ENCODE results near the gene SP2. TPM values are rescaled to one million over a fixed set of nuclear protein-coding genes. Genes with fewer than 3 reads are reported as not detected.

Gene SP2
- total and polyA plus RNA-seq, 2 of the 13 experiments (the other 11 are each of a cell fraction or from before 2014, with no cell fraction given): 1.4 to 4.8 TPM

DNA sequence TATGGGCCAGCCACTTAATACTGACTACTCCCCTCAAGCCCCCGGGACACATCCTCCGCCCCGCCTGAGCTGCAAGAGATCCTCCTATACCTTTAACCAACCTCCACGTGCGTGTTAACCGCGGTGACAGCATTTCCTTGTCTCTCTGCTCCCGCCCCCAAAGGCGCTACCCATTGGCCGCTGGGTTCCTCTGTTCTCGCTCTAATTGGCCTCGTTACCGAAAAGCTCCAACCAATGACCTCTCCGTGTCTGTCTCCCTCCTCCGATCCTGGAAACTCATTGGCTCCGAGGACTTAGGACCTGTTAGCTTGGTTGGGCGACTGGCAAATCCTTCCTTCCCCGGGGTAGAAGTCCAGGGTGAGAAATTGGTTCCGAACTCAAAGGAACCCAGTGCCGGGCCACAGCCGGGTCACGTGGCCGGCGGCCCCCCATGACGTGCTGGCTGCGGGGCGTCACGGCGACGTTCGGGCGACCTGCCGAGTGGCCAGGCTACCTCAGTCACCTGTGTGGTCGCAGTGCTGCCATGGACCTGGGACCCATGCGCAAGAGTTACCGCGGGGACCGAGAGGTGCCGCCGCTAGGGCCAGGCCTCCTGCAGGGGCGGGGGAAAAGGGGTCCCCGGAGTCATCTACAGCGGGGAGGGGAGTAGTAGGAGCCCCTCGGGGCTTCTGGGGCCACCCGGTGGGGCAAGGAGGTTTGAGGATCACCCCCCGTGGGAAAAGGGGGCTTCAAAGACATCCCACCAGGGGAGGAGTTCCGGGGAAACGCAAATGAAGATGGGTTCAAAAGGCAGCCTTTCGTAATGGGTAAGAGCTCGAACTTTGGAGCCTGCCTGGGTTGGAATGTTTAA, 45.4 kb downstream of the SP2 start, which contains the start of gene PNPO (continued):
- TF ChIP-seq, protein P1, sequence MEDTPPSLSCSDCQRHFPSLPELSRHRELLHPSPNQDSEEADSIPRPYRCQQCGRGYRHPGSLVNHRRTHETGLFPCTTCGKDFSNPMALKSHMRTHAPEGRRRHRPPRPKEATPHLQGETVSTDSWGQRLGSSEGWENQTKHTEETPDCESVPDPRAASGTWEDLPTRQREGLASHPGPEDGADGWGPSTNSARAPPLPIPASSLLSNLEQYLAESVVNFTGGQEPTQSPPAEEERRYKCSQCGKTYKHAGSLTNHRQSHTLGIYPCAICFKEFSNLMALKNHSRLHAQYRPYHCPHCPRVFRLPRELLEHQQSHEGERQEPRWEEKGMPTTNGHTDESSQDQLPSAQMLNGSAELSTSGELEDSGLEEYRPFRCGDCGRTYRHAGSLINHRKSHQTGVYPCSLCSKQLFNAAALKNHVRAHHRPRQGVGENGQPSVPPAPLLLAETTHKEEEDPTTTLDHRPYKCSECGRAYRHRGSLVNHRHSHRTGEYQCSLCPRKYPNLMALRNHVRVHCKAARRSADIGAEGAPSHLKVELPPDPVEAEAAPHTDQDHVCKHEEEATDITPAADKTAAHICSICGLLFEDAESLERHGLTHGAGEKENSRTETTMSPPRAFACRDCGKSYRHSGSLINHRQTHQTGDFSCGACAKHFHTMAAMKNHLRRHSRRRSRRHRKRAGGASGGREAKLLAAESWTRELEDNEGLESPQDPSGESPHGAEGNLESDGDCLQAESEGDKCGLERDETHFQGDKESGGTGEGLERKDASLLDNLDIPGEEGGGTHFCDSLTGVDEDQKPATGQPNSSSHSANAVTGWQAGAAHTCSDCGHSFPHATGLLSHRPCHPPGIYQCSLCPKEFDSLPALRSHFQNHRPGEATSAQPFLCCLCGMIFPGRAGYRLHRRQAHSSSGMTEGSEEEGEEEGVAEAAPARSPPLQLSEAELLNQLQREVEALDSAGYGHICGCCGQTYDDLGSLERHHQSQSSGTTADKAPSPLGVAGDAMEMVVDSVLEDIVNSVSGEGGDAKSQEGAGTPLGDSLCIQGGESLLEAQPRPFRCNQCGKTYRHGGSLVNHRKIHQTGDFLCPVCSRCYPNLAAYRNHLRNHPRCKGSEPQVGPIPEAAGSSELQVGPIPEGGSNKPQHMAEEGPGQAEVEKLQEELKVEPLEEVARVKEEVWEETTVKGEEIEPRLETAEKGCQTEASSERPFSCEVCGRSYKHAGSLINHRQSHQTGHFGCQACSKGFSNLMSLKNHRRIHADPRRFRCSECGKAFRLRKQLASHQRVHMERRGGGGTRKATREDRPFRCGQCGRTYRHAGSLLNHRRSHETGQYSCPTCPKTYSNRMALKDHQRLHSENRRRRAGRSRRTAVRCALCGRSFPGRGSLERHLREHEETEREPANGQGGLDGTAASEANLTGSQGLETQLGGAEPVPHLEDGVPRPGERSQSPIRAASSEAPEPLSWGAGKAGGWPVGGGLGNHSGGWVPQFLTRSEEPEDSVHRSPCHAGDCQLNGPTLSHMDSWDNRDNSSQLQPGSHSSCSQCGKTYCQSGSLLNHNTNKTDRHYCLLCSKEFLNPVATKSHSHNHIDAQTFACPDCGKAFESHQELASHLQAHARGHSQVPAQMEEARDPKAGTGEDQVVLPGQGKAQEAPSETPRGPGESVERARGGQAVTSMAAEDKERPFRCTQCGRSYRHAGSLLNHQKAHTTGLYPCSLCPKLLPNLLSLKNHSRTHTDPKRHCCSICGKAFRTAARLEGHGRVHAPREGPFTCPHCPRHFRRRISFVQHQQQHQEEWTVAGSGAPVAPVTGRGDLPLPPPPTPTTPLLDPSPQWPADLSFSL (CRISPR knock-in tag; IDR thresholded peaks at IDR 0.05): no peak
- TF ChIP-seq HMGXB4 (CRISPR knock-in tag; IDR thresholded peaks at IDR 0.05; ENCODE audit: borderline replicate concordance in 1 of 2, low read depth in 1 of 2) (peak; percentile 71 to 82; a peak in 2 of 4 replicates), YEATS4 (CRISPR knock-in tag; IDR thresholded peaks at IDR 0.05; ENCODE audit: borderline replicate concordance) (peak; percentile 99), NCOA2 (CRISPR knock-in tag; IDR thresholded peaks at IDR 0.05) (peak; percentile 28; the same call in 1 of the 2 replicates), ZNF652 (CRISPR knock-in tag; IDR thresholded peaks at IDR 0.05; ENCODE audit: borderline replicate concordance, low read depth) (peak; percentile 13; the same call in 1 of the 2 replicates), ZSCAN25 (CRISPR knock-in tag; IDR thresholded peaks at IDR 0.05) (peak; percentile 59; the same call in 1 of the 2 replicates), EP300 (IDR thresholded peaks at IDR 0.05; ENCODE audit: low read depth in 2 of 2, low read length in 2 of 2) (peak in 1 of 2 experiments; percentile 36; a peak in 1 of 4 replicates), EP300 (CRISPR knock-in tag; IDR thresholded peaks at IDR 0.05; ENCODE audit: borderline replicate concordance) (no peak), ZNF296 (CRISPR knock-in tag; conservative IDR thresholded peaks at IDR 0.05) (0 out of 2 replicates have a peak, but pooled peaks have one; percentile 34), SRY (CRISPR knock-in tag; IDR thresholded peaks at IDR 0.05) (peak; percentile 90), BRCA1 (CRISPR knock-in tag; IDR thresholded peaks at IDR 0.05) (peak; percentile 90), YY1 (IDR thresholded peaks at IDR 0.05; ENCODE audit: insufficient read depth, insufficient replicate concordance, low read depth, low read length) (peak; percentile 70), ZNF20 (CRISPR knock-in tag; IDR thresholded peaks at IDR 0.05) (peak; percentile 9; the same call in 1 of the 2 replicates), FOXK1 (CRISPR knock-in tag; IDR thresholded peaks at IDR 0.05; ENCODE audit: borderline replicate concordance, low read depth) (peak; percentile 42; the same call in 1 of the 2 replicates), ZNF883 (CRISPR knock-in tag; IDR thresholded peaks at IDR 0.05; ENCODE audit: not compliant biosample characterization) (peak; percentile 59)
- TF ChIP-seq, protein P2, sequence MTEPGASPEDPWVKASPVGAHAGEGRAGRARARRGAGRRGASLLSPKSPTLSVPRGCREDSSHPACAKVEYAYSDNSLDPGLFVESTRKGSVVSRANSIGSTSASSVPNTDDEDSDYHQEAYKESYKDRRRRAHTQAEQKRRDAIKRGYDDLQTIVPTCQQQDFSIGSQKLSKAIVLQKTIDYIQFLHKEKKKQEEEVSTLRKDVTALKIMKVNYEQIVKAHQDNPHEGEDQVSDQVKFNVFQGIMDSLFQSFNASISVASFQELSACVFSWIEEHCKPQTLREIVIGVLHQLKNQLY (CRISPR knock-in tag; IDR thresholded peaks at IDR 0.05): peak; percentile 84
- TF ChIP-seq, protein P3, sequence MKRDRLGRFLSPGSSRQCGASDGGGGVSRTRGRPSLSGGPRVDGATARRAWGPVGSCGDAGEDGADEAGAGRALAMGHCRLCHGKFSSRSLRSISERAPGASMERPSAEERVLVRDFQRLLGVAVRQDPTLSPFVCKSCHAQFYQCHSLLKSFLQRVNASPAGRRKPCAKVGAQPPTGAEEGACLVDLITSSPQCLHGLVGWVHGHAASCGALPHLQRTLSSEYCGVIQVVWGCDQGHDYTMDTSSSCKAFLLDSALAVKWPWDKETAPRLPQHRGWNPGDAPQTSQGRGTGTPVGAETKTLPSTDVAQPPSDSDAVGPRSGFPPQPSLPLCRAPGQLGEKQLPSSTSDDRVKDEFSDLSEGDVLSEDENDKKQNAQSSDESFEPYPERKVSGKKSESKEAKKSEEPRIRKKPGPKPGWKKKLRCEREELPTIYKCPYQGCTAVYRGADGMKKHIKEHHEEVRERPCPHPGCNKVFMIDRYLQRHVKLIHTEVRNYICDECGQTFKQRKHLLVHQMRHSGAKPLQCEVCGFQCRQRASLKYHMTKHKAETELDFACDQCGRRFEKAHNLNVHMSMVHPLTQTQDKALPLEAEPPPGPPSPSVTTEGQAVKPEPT (CRISPR knock-in tag; IDR thresholded peaks at IDR 0.05; ENCODE audit: low read depth): peak; percentile 92; the same call in 1 of the 2 replicates

All from HepG2 (cell line).